Hypothalamus (tissue), 51 donors: ENCODE data around the gene MREG.
"Not testable (repeated sequence)": the region's sequence is repeated elsewhere in the genome, so short reads cannot be mapped to it uniquely, and the experiment has no call there.

Experiments used
- DNase-seq, 51 donors: peaks; one replicate each; lab custom pipeline; 2025; lab: John Stamatoyannopoulos, UW

The MREG gene

GRCh38 chr2:215997219-215997618 lies 16.1 kb downstream of the MREG start:
- no peak for DNase-seq

- no peak for DNase-seq
Measured at GRCh38 chr2:215994911-215995310, 18.4 kb downstream of the MREG start.

- not testable (repeated sequence) for DNase-seq
Measured at GRCh38 chr2:215988556-215989207, 24.7 kb downstream of the MREG start.

GRCh38 chr2:215985257-215985656 lies 28.1 kb downstream of the MREG start:
- no peak for DNase-seq

- DNase-seq, result no peak
Measured at GRCh38 chr2:215984661-215985060, 28.7 kb downstream of the MREG start.

DNA sequence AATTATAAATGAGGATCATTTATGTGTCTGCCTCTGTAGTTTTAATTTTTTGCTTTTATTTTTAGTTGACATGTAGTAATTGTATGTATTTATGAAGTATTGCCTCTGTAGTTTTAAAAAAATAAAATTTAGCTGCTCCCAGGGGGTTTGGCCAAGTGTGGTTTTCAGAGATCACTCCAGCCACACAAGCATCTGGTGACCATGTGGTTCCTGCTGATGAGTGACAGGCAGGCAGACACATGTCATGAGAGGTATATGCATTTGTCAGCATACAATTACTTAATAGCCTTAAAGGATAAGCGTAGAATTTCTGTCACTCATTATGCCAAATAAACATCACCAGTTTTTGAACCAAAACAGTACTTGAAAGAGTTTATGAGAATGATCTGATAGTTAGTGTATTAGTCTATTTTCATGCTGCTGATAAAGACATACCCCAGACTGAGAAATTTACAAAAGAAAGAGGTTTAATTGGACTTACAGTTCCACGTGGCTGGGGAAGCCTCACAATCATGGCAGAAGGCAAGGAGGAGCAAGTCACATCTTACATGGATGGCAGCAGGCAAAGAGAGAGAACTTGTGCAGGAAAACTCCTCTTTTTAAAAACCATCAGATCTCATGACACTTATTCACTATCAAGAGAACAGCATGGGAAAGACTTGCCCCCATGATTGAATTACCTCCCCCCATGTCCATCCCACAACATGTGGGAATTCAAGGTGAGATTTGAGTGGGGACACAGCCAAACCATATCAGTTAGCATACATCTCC lies 29.6 kb downstream of the MREG start:
- no peak for DNase-seq

GRCh38 chr2:215982465-215982875 lies 30.9 kb downstream of the MREG start:
- DNase-seq, result no peak

DNA sequence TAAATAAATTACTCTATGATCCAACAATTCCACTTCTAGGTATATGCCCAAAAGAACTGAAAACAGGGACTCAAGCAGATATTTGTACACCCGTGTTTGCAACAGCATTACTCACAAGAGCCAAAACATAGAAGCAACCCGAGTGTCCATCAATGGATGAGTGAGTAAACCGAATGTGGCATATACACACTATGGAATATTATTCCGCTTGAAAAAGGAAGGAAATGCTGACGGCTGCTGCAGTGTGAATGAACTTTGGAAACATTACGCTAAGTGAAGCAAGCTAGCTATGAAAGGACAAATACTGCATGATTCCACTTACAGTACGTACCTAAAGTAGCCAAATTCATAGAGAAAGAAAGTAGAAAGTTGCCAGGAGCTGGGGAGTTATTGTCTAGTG lies 32.2 kb downstream of the MREG start:
- no peak for DNase-seq

- DNase-seq, result no peak
Measured at GRCh38 chr2:215979620-215980019, 33.7 kb downstream of the MREG start.

GRCh38 chr2:215974700-215975429 lies 38.5 kb downstream of the MREG start:
- DNase-seq, result no peak

GRCh38 chr2:215973954-215974699 lies 39.2 kb downstream of the MREG start:
- DNase-seq, result no peak

- DNase-seq, result no peak
Measured at GRCh38 chr2:215973145-215973792, 40.1 kb downstream of the MREG start.

DNA sequence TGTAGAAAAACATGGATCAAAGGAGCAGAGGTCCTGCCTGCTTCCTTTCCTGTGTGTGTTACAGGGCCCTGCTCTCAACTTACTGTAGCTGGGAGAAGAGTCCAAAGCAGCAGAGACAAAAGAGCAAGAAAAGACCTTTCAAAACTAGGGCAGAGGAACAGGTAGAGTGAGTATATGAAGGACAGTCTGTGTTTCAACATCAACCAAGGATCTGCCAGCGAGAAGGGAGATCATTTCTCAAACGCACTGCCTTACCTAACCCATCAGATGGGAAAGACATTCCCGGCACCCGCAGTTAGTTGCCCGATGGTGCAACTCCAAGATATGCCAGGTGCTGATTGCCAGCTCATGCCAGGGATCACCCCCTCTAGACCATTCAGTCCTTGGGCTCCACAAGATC lies 41.7 kb downstream of the MREG start:
- DNase-seq, result no peak

- DNase-seq, result not testable (repeated sequence)
Measured at GRCh38 chr2:215970894-215971293, 42.5 kb downstream of the MREG start.

GRCh38 chr2:215970425-215970824 lies 42.9 kb downstream of the MREG start:
- DNase-seq, result no peak

- DNase-seq, result no peak
Measured at GRCh38 chr2:215969131-215969841, 44.1 kb downstream of the MREG start.

GRCh38 chr2:215968499-215968898 lies 44.9 kb downstream of the MREG start:
- DNase-seq, result no peak

GRCh38 chr2:215967590-215968378 lies 45.6 kb downstream of the MREG start:
- no peak for DNase-seq

DNA sequence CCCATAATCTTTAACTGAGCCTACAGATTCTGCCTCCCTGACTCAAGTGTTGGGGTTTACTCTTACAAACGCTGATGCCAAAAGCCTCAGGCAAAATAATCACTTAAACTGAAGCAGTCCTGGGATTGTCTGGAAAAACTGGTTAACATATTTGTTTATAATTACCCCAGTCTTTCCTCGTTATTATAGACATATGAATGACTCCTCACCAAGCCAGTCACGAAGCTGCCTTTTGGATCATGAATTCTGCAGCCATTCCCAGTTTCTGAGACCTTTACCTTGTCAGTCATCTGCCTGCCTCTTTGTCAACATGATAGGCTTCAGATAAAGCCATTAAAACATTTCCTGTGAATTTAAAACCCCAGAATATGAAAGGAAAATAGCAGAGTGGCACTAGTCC lies 46.4 kb downstream of the MREG start:
- DNase-seq, result no peak
